HepG2 (cell line): Measurements from ENCODE around the gene PLEKHH3. TPM values are rescaled to one million over a fixed set of nuclear protein-coding genes. Genes with fewer than 3 reads are reported as not detected.

Experiments
- AGO2 ChIP-seq: fragments of 200-400 bp; formaldehyde crosslinking; optimal IDR thresholded peaks from 2 replicates; pipeline ENCODE3; 2017; ENCODE audit warnings: mild to moderate bottlenecking, low read depth, low read length, moderate library complexity
- BHLHE40 ChIP-seq: IDR thresholded peaks from 2 replicates; pipeline ENCODE4 v1.6.1; 2011; ENCODE audit warnings: low read length, improper control_type of control experiment
- CENPBD1 ChIP-seq: sonication (generic); formaldehyde crosslinking; IDR thresholded peaks from 2 replicates; pipeline ENCODE4 v1.8.0; 2022; ENCODE audit warnings: missing genetic modification reagents, low read depth, mild to moderate bottlenecking, borderline replicate concordance
- CENPT ChIP-seq: sonication (generic); formaldehyde crosslinking; IDR thresholded peaks from 2 replicates; pipeline ENCODE4 v1.8.0; 2022; ENCODE audit warnings: low read depth, mild to moderate bottlenecking, moderate library complexity, missing genetic modification reagents
- FOXP1 ChIP-seq, 2 experiments: fragments of 450-650 bp in 1 of 2; IDR thresholded peaks; 2 replicates each; pipeline ENCODE4 v1.6.1; 2017 to 2018; ENCODE audit warnings: antibody characterized with exemption in 1 of 2
- IRX3 ChIP-seq: sonication (generic); formaldehyde crosslinking; IDR thresholded peaks from 2 replicates; pipeline ENCODE4 v1.8.1; 2023; ENCODE audit warnings: mild to moderate bottlenecking, low read depth, missing genetic modification reagents, borderline replicate concordance
- KLF15 ChIP-seq: sonication (generic); formaldehyde crosslinking; IDR thresholded peaks from 2 replicates; pipeline ENCODE4 v1.8.1; 2023; ENCODE audit warnings: borderline replicate concordance, mild to moderate bottlenecking, inconsistent platforms, missing genetic modification reagents, mixed read lengths
- MXD4 ChIP-seq: IDR thresholded peaks from 2 replicates; pipeline ENCODE4 v1.6.1; 2016; ENCODE audit warnings: mild to moderate bottlenecking, missing biosample characterization, missing genetic modification reagents
- NFRKB ChIP-seq: fragments of 450-650 bp; IDR thresholded peaks from 2 replicates; pipeline ENCODE4 v1.6.1; 2017
- YY1 ChIP-seq: IDR thresholded peaks from 2 replicates; pipeline ENCODE4 v1.6.1; 2011; ENCODE audit warnings: low read length, low read depth, moderate library complexity, mild to moderate bottlenecking; ENCODE audit not compliant: insufficient read depth, insufficient replicate concordance
- ZFP36L2 ChIP-seq: sonication (generic); formaldehyde crosslinking; IDR thresholded peaks from 2 replicates; pipeline ENCODE4 v1.4.0; 2020; ENCODE audit warnings: missing genetic modification reagents
- ZMYM2 ChIP-seq: sonication (generic); formaldehyde crosslinking; IDR thresholded peaks from 2 replicates; pipeline ENCODE4 v1.8.0; 2022; ENCODE audit warnings: mild to moderate bottlenecking, missing genetic modification reagents
- ZNF224 ChIP-seq: sonication (generic); formaldehyde crosslinking; IDR thresholded peaks from 2 replicates; pipeline ENCODE4 v1.5.0; 2020; ENCODE audit warnings: mild to moderate bottlenecking, missing genetic modification reagents
- ZNF329 ChIP-seq: sonication (generic); formaldehyde crosslinking; IDR thresholded peaks from 2 replicates; pipeline ENCODE4 v1.9.0; 2021; ENCODE audit warnings: low read depth, mild to moderate bottlenecking, missing genetic modification reagents
- ZNF33A ChIP-seq: sonication (generic); formaldehyde crosslinking; IDR thresholded peaks from 2 replicates; pipeline ENCODE4 v1.5.1; 2020; ENCODE audit warnings: missing genetic modification reagents, mild to moderate bottlenecking, moderate library complexity, borderline replicate concordance
- ZNF431 ChIP-seq: sonication (generic); formaldehyde crosslinking; IDR thresholded peaks from 2 replicates; pipeline ENCODE4 v1.9.0; 2022; ENCODE audit warnings: missing genetic modification reagents, low read depth, mild to moderate bottlenecking, borderline replicate concordance
- ZNF441 ChIP-seq: sonication (generic); formaldehyde crosslinking; IDR thresholded peaks from 2 replicates; pipeline ENCODE4 v1.7.0; 2021; ENCODE audit warnings: missing genetic modification reagents, borderline replicate concordance
- ZNF513 ChIP-seq: sonication (generic); formaldehyde crosslinking; conservative IDR thresholded peaks from 2 replicates; pipeline ENCODE4 v1.5.0; 2020; ENCODE audit warnings: missing genetic modification reagents
- ZNF614 ChIP-seq: IDR thresholded peaks from 2 replicates; pipeline ENCODE4 v1.6.1; 2018; ENCODE audit warnings: missing biosample characterization, missing genetic modification reagents, inconsistent platforms, borderline replicate concordance
- ZNF775 ChIP-seq: sonication (generic); formaldehyde crosslinking; IDR thresholded peaks from 2 replicates; pipeline ENCODE4 v1.4.0; 2020; ENCODE audit warnings: missing genetic modification reagents, mild to moderate bottlenecking, moderate library complexity, borderline replicate concordance
- ZNF878 ChIP-seq: sonication (generic); formaldehyde crosslinking; IDR thresholded peaks from 2 replicates; pipeline ENCODE4 v1.8.1; 2023; ENCODE audit warnings: mild to moderate bottlenecking, missing genetic modification reagents, moderate library complexity
- ZSCAN22 ChIP-seq: sonication (generic); formaldehyde crosslinking; IDR thresholded peaks from 2 replicates; pipeline ENCODE4 v1.4.0; 2020; ENCODE audit warnings: mild to moderate bottlenecking, missing genetic modification reagents
- polyA plus RNA-seq, 8 experiments: library from polyadenylated mRNA; depleted of rRNA in 3 of 8; stranded (reverse) in 7 of 8; unstranded in 1 of 8; fragments of >200 nt; fragmentation: Illumina TruSeq in 4 of 8; extraction: Trizol in 4 of 8; gene quantifications; 2 replicates each; pipeline versions ENCODE4 v1.2.1 to v1.2.3, GENCODE V29; 2011 to 2016; ENCODE audit warnings: low read depth in 4 of 8, missing spikeins in 1 of 8, mixed read lengths in 1 of 8; ENCODE audit not compliant: insufficient read depth in 1 of 8
- total RNA-seq, 5 experiments: library from RNA; depleted of rRNA; stranded (reverse); fragments of >200 nt; fragmentation: Illumina TruSeq; extraction: Trizol; gene quantifications; 2 replicates each; pipeline ENCODE4 v1.2.3, GENCODE V29; 2016; ENCODE audit warnings: low read depth in 1 of 5
- TF ChIP-seq, protein P1 (sequence below): sonication (generic); formaldehyde crosslinking; IDR thresholded peaks from 2 replicates; pipeline ENCODE4 v1.5.1; 2020; ENCODE audit warnings: mild to moderate bottlenecking, missing genetic modification reagents, moderate library complexity
- TF ChIP-seq, protein P2 (sequence below): sonication (generic); formaldehyde crosslinking; IDR thresholded peaks from 2 replicates; pipeline ENCODE4; 2020; ENCODE audit warnings: missing genetic modification reagents, mild to moderate bottlenecking, borderline replicate concordance

Gene PLEKHH3
- total and polyA plus RNA-seq, 2 of the 13 experiments (the other 11 are each of a cell fraction or from before 2014, with no cell fraction given): 6.0 to 19.9 TPM

- no peak for TF ChIP-seq ZFP36L2 (CRISPR knock-in tag)
- TF ChIP-seq NFRKB: no peak
- no peak for TF ChIP-seq ZMYM2
- TF ChIP-seq BHLHE40: no peak
- TF ChIP-seq YY1: no peak
- no peak for TF ChIP-seq ZSCAN22
- TF ChIP-seq ZNF329: no peak
- TF ChIP-seq ZNF224: 0 out of 2 replicates have a peak, but pooled peaks have one; percentile 27
- no peak for TF ChIP-seq KLF15 (CRISPR knock-in tag)
- peak; percentile 79; the same call in 1 of the 2 replicates for TF ChIP-seq IRX3 (CRISPR knock-in tag)
- no peak for TF ChIP-seq ZNF431
- TF ChIP-seq, protein P1, sequence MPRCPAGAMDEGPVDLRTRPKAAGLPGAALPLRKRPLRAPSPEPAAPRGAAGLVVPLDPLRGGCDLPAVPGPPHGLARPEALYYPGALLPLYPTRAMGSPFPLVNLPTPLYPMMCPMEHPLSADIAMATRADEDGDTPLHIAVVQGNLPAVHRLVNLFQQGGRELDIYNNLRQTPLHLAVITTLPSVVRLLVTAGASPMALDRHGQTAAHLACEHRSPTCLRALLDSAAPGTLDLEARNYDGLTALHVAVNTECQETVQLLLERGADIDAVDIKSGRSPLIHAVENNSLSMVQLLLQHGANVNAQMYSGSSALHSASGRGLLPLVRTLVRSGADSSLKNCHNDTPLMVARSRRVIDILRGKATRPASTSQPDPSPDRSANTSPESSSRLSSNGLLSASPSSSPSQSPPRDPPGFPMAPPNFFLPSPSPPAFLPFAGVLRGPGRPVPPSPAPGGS (CRISPR knock-in tag): 0 out of 2 replicates have a peak, but pooled peaks have one; percentile 58
- no peak for TF ChIP-seq ZNF878 (CRISPR knock-in tag)
- no peak for TF ChIP-seq CENPT (CRISPR knock-in tag)
- TF ChIP-seq FOXP1 (IDR thresholded peaks at IDR 0.05): no peak
- no peak for TF ChIP-seq FOXP1 (CRISPR knock-in tag; IDR thresholded peaks at IDR 0.05)
- TF ChIP-seq, protein P2, sequence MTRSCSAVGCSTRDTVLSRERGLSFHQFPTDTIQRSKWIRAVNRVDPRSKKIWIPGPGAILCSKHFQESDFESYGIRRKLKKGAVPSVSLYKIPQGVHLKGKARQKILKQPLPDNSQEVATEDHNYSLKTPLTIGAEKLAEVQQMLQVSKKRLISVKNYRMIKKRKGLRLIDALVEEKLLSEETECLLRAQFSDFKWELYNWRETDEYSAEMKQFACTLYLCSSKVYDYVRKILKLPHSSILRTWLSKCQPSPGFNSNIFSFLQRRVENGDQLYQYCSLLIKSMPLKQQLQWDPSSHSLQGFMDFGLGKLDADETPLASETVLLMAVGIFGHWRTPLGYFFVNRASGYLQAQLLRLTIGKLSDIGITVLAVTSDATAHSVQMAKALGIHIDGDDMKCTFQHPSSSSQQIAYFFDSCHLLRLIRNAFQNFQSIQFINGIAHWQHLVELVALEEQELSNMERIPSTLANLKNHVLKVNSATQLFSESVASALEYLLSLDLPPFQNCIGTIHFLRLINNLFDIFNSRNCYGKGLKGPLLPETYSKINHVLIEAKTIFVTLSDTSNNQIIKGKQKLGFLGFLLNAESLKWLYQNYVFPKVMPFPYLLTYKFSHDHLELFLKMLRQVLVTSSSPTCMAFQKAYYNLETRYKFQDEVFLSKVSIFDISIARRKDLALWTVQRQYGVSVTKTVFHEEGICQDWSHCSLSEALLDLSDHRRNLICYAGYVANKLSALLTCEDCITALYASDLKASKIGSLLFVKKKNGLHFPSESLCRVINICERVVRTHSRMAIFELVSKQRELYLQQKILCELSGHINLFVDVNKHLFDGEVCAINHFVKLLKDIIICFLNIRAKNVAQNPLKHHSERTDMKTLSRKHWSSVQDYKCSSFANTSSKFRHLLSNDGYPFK (CRISPR knock-in tag): peak; percentile 46
- no peak for TF ChIP-seq ZNF33A (CRISPR knock-in tag)
- TF ChIP-seq AGO2: peak; percentile 68
- TF ChIP-seq ZNF441: peak; percentile 66; the same call in 1 of the 2 replicates
- no peak for TF ChIP-seq CENPBD1 (CRISPR knock-in tag)
- TF ChIP-seq MXD4 (CRISPR knock-in tag): peak; percentile 19; the same call in 1 of the 2 replicates
- TF ChIP-seq ZNF513 (CRISPR knock-in tag): no peak
- TF ChIP-seq ZNF775: no peak
- TF ChIP-seq ZNF614 (CRISPR knock-in tag): peak; percentile 32; the same call in 1 of the 2 replicates
These were observed 6.1 kb upstream of the PLEKHH3 start (continued) for GRCh38 chr17:42682722-42683403.
